H1 (cell line): ENCODE data around the gene PTPRG. TPM values are rescaled to one million over a fixed set of nuclear protein-coding genes. Genes with fewer than 3 reads are reported as not detected.

ENCODE experiments used
- CTCF ChIA-PET: fragments of 300-600 bp; sonication (Branson Sonifier 250); formaldehyde crosslinking; loops from one replicate; lab custom pipeline; 2021; ENCODE audit not compliant: partially characterized antibody; lab: Charles Lee
- POLR2A ChIA-PET: fragments of 300-600 bp; sonication (Branson Sonifier 250); formaldehyde crosslinking; loops from one replicate; lab custom pipeline; 2021; ENCODE audit warnings: inconsistent platforms; ENCODE audit not compliant: partially characterized antibody; lab: Charles Lee
- DNase-seq, 2 experiments: peaks; one replicate each; pipeline versions ENCODE4 v3.0.0 to v3.0.0-alpha.2; 2010 to 2022; ENCODE audit warnings: low spot score in 2 of 2, low read depth in 1 of 2, mixed read lengths in 1 of 2
- FAIRE-seq: peaks from 2 replicates; lab custom pipeline; 2011; peaks lifted over from hg19 to GRCh38; lab: Jason Lieb, UNC
- H2AFZ ChIP-seq: 2 replicates; pipeline ENCODE4 v1.8.1; 2012; ENCODE audit warnings: low read length, inconsistent platforms
- H2AK5ac ChIP-seq: 2 replicates; pipeline ENCODE4 v1.6.1; 2013; ENCODE audit warnings: low read depth, low read length
- H2BK120ac ChIP-seq: replicated peaks from 2 replicates; pipeline ENCODE3; 2013; ENCODE audit warnings: low read depth, low read length, inconsistent platforms
- H2BK12ac ChIP-seq: 2 replicates; pipeline ENCODE4 v1.6.1; 2013; ENCODE audit warnings: low read depth, low read length
- H2BK15ac ChIP-seq: 2 replicates; pipeline ENCODE4 v1.6.1; 2013; ENCODE audit warnings: low read length
- H2BK20ac ChIP-seq: 2 replicates; pipeline ENCODE4 v1.6.1; 2013; ENCODE audit warnings: low read length
- H2BK5ac ChIP-seq: 2 replicates; pipeline ENCODE4 v1.6.1; 2013; ENCODE audit warnings: low read depth, low read length
- H3K14ac ChIP-seq: 2 replicates; pipeline ENCODE4 v1.6.1; 2013; ENCODE audit warnings: inconsistent platforms; ENCODE audit not compliant: insufficient read length
- H3K18ac ChIP-seq: 2 replicates; pipeline ENCODE4 v1.6.1; 2013; ENCODE audit warnings: low read length; ENCODE audit errors: extremely low read depth
- H3K23ac ChIP-seq: 2 replicates; pipeline ENCODE4 v1.6.1; 2013; ENCODE audit warnings: inconsistent platforms; ENCODE audit not compliant: insufficient read length
- H3K23me2 ChIP-seq: 2 replicates; pipeline ENCODE4 v1.6.1; 2013; ENCODE audit warnings: low read depth, low read length
- H3K27ac ChIP-seq: 2 replicates; pipeline ENCODE4 v1.6.1; 2011; ENCODE audit warnings: low read depth, low read length, inconsistent platforms
- H3K27me3 ChIP-seq, 4 experiments: replicated peaks in 1 of 4; 1 replicate in 1 of 4; 2 replicates in 3 of 4; pipeline versions ENCODE4 v1.6.1 to v1.8.1; 2011 to 2013; ENCODE audit warnings: low read length in 3 of 4, mild to moderate bottlenecking in 3 of 4, inconsistent platforms in 2 of 4, mixed read lengths in 2 of 4, moderate library complexity in 1 of 4; ENCODE audit not compliant: control insufficient read depth in 3 of 4, insufficient read depth in 3 of 4; ENCODE audit errors: extremely low read depth in 1 of 4
- H3K36me3 ChIP-seq, 4 experiments: 2 replicates each; pipeline versions ENCODE4 v1.6.1 to v1.8.1; 2011 to 2013; ENCODE audit warnings: mild to moderate bottlenecking in 4 of 4, low read length in 3 of 4, moderate library complexity in 2 of 4, control low read depth in 1 of 4, inconsistent platforms in 1 of 4; ENCODE audit not compliant: insufficient read depth in 4 of 4, control insufficient read depth in 2 of 4
- H3K4ac ChIP-seq: replicated peaks from 2 replicates; pipeline ENCODE3; 2013; ENCODE audit warnings: low read length, low read depth, mixed read lengths, inconsistent platforms; ENCODE audit not compliant: insufficient read length
- H3K4me1 ChIP-seq, 4 experiments: replicated peaks in 1 of 4; 1 replicate in 1 of 4; 2 replicates in 3 of 4; pipeline versions ENCODE4 v1.6.1 to v1.8.1; 2011 to 2013; ENCODE audit warnings: low read length in 3 of 4, inconsistent platforms in 2 of 4, mixed read lengths in 1 of 4; ENCODE audit not compliant: insufficient read depth in 4 of 4, control insufficient read depth in 3 of 4
- H3K4me2 ChIP-seq, 2 experiments: 2 replicates each; pipeline versions ENCODE4 v1.6.1 to v1.8.1; 2011 to 2013; ENCODE audit warnings: low read depth in 2 of 2, low read length in 2 of 2, control low read depth in 1 of 2, inconsistent platforms in 1 of 2, mild to moderate bottlenecking in 1 of 2; ENCODE audit not compliant: insufficient read depth in 1 of 2
- H3K4me3 ChIP-seq, 4 experiments: fragments of 200-600, 300-600 bp in 1 of 4; sonication (generic), shearing (Covaris generic), sonication (Bioruptor Twin) in 1 of 4; 2 replicates each; pipeline versions ENCODE4 v1.5.1 to v1.8.1; 2011 to 2016; ENCODE audit warnings: low read length in 4 of 4, low read depth in 3 of 4, control low read depth in 2 of 4, inconsistent platforms in 2 of 4, mild to moderate bottlenecking in 2 of 4, mixed read lengths in 1 of 4, moderate library complexity in 1 of 4; ENCODE audit not compliant: insufficient read depth in 2 of 4; ENCODE audit errors: extremely low read depth in 1 of 4
- H3K56ac ChIP-seq: replicated peaks from 2 replicates; pipeline ENCODE3; 2013; ENCODE audit warnings: low read depth, mild to moderate bottlenecking, mixed read lengths, low read length, inconsistent platforms; ENCODE audit not compliant: insufficient read length
- H3K79me1 ChIP-seq: 2 replicates; pipeline ENCODE4 v1.6.1; 2013; ENCODE audit warnings: low read depth, low read length, control low read depth
- H3K79me2 ChIP-seq, 2 experiments: 2 replicates each; pipeline versions ENCODE4 v1.6.1 to v1.8.1; 2012 to 2013; ENCODE audit warnings: low read length in 2 of 2, mild to moderate bottlenecking in 2 of 2, inconsistent platforms in 1 of 2; ENCODE audit not compliant: insufficient read depth in 2 of 2, control insufficient read depth in 1 of 2
- H3K9ac ChIP-seq, 4 experiments: replicated peaks in 1 of 4; 1 replicate in 1 of 4; 2 replicates in 3 of 4; pipeline versions ENCODE4 v1.6.1 to v1.8.1; 2011 to 2013; ENCODE audit warnings: low read depth in 3 of 4, low read length in 3 of 4, control low read depth in 2 of 4, mild to moderate bottlenecking in 2 of 4, moderate library complexity in 2 of 4, inconsistent platforms in 1 of 4; ENCODE audit errors: extremely low read depth in 1 of 4
- H3K9me3 ChIP-seq, 2 experiments: 2 replicates each; pipeline versions ENCODE4 v1.6.1 to v1.8.1; 2012 to 2013; ENCODE audit warnings: mild to moderate bottlenecking in 2 of 2, moderate library complexity in 2 of 2, control low read depth in 1 of 2, inconsistent platforms in 1 of 2, low read depth in 1 of 2, low read length in 1 of 2, mixed read lengths in 1 of 2; ENCODE audit not compliant: insufficient read depth in 2 of 2
- H4K20me1 ChIP-seq, 2 experiments: replicated peaks in 1 of 2; 2 replicates each; pipeline versions ENCODE3 to v1.8.1; 2011 to 2013; ENCODE audit warnings: inconsistent platforms in 2 of 2, low read length in 2 of 2, mild to moderate bottlenecking in 1 of 2; ENCODE audit not compliant: insufficient read depth in 2 of 2, control insufficient read depth in 1 of 2
- H4K5ac ChIP-seq: 2 replicates; pipeline ENCODE4 v1.6.1; 2013; ENCODE audit warnings: low read length, low read depth, mixed read lengths, inconsistent platforms; ENCODE audit not compliant: insufficient read length
- H4K8ac ChIP-seq: 2 replicates; pipeline ENCODE4 v1.8.0; 2013; ENCODE audit warnings: mild to moderate bottlenecking, moderate library complexity, low read length, inconsistent platforms; ENCODE audit not compliant: insufficient read depth; ENCODE audit errors: extremely low read depth
- H4K91ac ChIP-seq: replicated peaks from 2 replicates; pipeline ENCODE3; 2013; ENCODE audit warnings: low read length, mixed read lengths, inconsistent platforms; ENCODE audit not compliant: insufficient read length
- CBX5 ChIP-seq: fragments of 300-800, 300-1000 bp; sonication (generic); IDR thresholded peaks from 2 replicates; pipeline ENCODE4 v1.7.1; 2016; ENCODE audit warnings: antibody characterized with exemption, low read length, low read depth
- JUND ChIP-seq: IDR thresholded peaks from 2 replicates; pipeline ENCODE4 v1.6.1; 2011; ENCODE audit warnings: mild to moderate bottlenecking, improper control_type of control experiment, low read length
- POLR2A ChIP-seq, 2 experiments: IDR thresholded peaks; 1 replicate in 1 of 2; 2 replicates in 1 of 2; pipeline ENCODE4 v1.6.1; 2011; ENCODE audit warnings: low read depth in 2 of 2, low read length in 2 of 2, mild to moderate bottlenecking in 2 of 2; ENCODE audit errors: control extremely low read depth in 1 of 2
- RAD21 ChIP-seq, 2 experiments: IDR thresholded peaks in 1 of 2; conservative IDR thresholded peaks in 1 of 2; 2 replicates each; pipeline ENCODE4 v1.6.1; 2011; ENCODE audit warnings: low read depth in 2 of 2, low read length in 2 of 2, improper control_type of control experiment in 1 of 2, inconsistent platforms in 1 of 2, mild to moderate bottlenecking in 1 of 2, moderate library complexity in 1 of 2
- RFX5 ChIP-seq: IDR thresholded peaks from 2 replicates; pipeline ENCODE4 v1.6.1; 2011; ENCODE audit warnings: low read depth, low read length, improper control_type of control experiment, borderline replicate concordance
- RNF2 ChIP-seq: fragments of 200-900, 300-1000 bp; sonication (generic); IDR thresholded peaks from 2 replicates; pipeline ENCODE4 v1.7.1; 2016; ENCODE audit warnings: borderline replicate concordance, low read depth, mild to moderate bottlenecking, antibody characterized with exemption, low read length; ENCODE audit not compliant: poor library complexity, severe bottlenecking; ENCODE audit errors: missing control alignments
- RXRA ChIP-seq: IDR thresholded peaks from 2 replicates; pipeline ENCODE4 v1.6.1; 2011; ENCODE audit warnings: low read depth, mild to moderate bottlenecking, low read length, moderate library complexity; ENCODE audit not compliant: insufficient read depth
- TAF1 ChIP-seq: IDR thresholded peaks from 2 replicates; pipeline ENCODE4 v1.6.1; 2011; ENCODE audit warnings: mild to moderate bottlenecking, low read depth, low read length
- WGBS, 2 experiments: shearing (Covaris generic) in 1 of 2; methylation state at CpG; one replicate each; pipeline versions ENCODE4 v1.1.6 to v1.1.7; 2013 to 2015; ENCODE audit warnings: low lambda C conversion rate in 2 of 2, mixed read lengths in 2 of 2, inconsistent platforms in 1 of 2, low coverage in 1 of 2, missing lambda C conversion rate in 1 of 2; ENCODE audit not compliant: insufficient replicate concordance in 2 of 2, insufficient coverage in 1 of 2, insufficient read length in 1 of 2; ENCODE audit errors: extremely low coverage in 1 of 2, missing lambda C conversion rate in 1 of 2; 5-methylcytosine and 5-hydroxymethylcytosine counted together
- polyA plus RNA-seq, 7 experiments: library from polyadenylated mRNA; depleted of rRNA in 3 of 7; stranded (reverse) in 5 of 7; unstranded in 2 of 7; fragments of >200 nt in 5 of 7; fragments of 200-250 nt in 2 of 7; gene quantifications; 1 replicate in 5 of 7; 2 replicates in 1 of 7; 4 replicates in 1 of 7; pipeline versions ENCODE4 v1.2.1 to v1.2.3, GENCODE V29; 2011 to 2013; ENCODE audit warnings: missing spikeins in 2 of 7, mixed read lengths in 2 of 7
- total RNA-seq: library from RNA; stranded (reverse); fragmentation: NEBNext Ultra II Directional; extraction: Animal tissue kit (Norgen Biotek cat#: 25700); gene quantifications from 2 replicates; pipeline ENCODE4 v1.2.1, GENCODE V29; 2021
- TF ChIP-seq, protein P1 (sequence below), 3 experiments: IDR thresholded peaks; 1 replicate in 2 of 3; 2 replicates in 1 of 3; pipeline versions ENCODE4 v1.5.1 to v1.6.1; 2011; ENCODE audit warnings: low read length in 3 of 3, mild to moderate bottlenecking in 3 of 3, inconsistent platforms in 2 of 3, low read depth in 1 of 3, moderate library complexity in 1 of 3; ENCODE audit not compliant: insufficient read depth in 1 of 3; ENCODE audit errors: control extremely low read depth in 1 of 3

Gene PTPRG
- total and polyA plus RNA-seq, 2 of the 8 experiments (the other 6 are each of a cell fraction or from before 2014, with no cell fraction given), result 23.3 to 96.2 TPM

DNA sequence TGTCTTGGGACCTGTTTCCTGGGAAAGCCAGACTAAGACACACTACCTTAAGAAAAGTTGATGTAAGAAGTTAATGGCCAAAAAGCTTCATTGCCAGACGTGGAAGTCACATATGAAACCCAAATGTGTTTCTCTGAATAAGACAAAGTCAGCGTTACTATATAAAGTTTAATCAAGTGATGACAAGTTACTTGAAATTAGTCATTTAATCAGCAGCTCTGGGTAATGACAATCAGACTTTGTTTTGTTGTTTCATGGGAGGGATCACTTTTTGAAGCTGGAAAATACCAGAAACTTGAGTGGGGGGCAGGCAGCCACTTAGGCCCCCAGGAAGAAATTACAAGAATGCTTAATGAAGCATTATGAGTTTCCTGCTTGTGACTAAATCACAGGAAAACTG lies 218.6 kb downstream of the PTPRG start:
- no peak overlapping the region for H2AFZ ChIP-seq
- H2BK15ac ChIP-seq, result no peak overlapping the region
- DNase-seq (no peak), FAIRE-seq (no peak)
- no peaks in the 10 kb centered on the region for H3K9me3 ChIP-seq
- H2BK20ac ChIP-seq, result no peak overlapping the region
- H3K27ac ChIP-seq, result no peak overlapping the region
- no peak overlapping the region for H3K23ac ChIP-seq
- H4K91ac ChIP-seq, result no peak overlapping the region
- peaks cover 7% of the 10 kb centered on the region in 2 experiments for H4K20me1 ChIP-seq
- H4K8ac ChIP-seq, result no peak overlapping the region
- peaks cover 2 to 12% (median 3%) of the 10 kb centered on the region in 4 experiments; a peak in 6 of 7 replicates for H3K4me1 ChIP-seq
- no peak overlapping the region for H2AK5ac ChIP-seq
- no peak overlapping the region for H3K4me2 ChIP-seq
- no peak overlapping the region for H3K56ac ChIP-seq
- no peak overlapping the region for H3K4ac ChIP-seq
- POLR2A ChIA-PET, result interaction anchor here (0.9 to 1.5 kb wide), 3 partner anchors 35 to 219 kb away, joined by 3 to 5 read pairs (median 4); partner anchors contain the start of gene PTPRG
- peaks cover 4 to 96% of the 10 kb centered on the region in 2 experiments; a peak in 3 of 4 replicates for H3K79me2 ChIP-seq
- no peak overlapping the region for H3K4me3 ChIP-seq
- no peak overlapping the region for H2BK12ac ChIP-seq
- no peak overlapping the region for H3K14ac ChIP-seq
- H3K18ac ChIP-seq, result no peak overlapping the region
- H3K23me2 ChIP-seq, result no peaks in the 10 kb centered on the region; the same call in 1 of the 2 replicates
- CTCF ChIA-PET, result no interaction called here
- H2BK120ac ChIP-seq, result no peak overlapping the region
- H3K9ac ChIP-seq, result no peak overlapping the region
- H3K79me1 ChIP-seq, result peaks cover 12% of the 10 kb centered on the region
- no peaks in the 10 kb centered on the region for H3K27me3 ChIP-seq
- no peak overlapping the region for H4K5ac ChIP-seq
- WGBS, 2 experiments, result 96% methylated on average over 2 of the region's 2 CpGs; no CpG with 5 or more reads in 1 of the 2 experiments
- H3K36me3 ChIP-seq, result no peaks in the 10 kb centered on the region
- no peak overlapping the region for H2BK5ac ChIP-seq
- TF ChIP-seq CBX5, result no peak
- TF ChIP-seq, protein P1, sequence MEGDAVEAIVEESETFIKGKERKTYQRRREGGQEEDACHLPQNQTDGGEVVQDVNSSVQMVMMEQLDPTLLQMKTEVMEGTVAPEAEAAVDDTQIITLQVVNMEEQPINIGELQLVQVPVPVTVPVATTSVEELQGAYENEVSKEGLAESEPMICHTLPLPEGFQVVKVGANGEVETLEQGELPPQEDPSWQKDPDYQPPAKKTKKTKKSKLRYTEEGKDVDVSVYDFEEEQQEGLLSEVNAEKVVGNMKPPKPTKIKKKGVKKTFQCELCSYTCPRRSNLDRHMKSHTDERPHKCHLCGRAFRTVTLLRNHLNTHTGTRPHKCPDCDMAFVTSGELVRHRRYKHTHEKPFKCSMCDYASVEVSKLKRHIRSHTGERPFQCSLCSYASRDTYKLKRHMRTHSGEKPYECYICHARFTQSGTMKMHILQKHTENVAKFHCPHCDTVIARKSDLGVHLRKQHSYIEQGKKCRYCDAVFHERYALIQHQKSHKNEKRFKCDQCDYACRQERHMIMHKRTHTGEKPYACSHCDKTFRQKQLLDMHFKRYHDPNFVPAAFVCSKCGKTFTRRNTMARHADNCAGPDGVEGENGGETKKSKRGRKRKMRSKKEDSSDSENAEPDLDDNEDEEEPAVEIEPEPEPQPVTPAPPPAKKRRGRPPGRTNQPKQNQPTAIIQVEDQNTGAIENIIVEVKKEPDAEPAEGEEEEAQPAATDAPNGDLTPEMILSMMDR (IDR thresholded peaks at IDR 0.05; ENCODE audit: control extremely low read depth in 1 of 3, insufficient read depth in 1 of 3, low read depth in 1 of 3, low read length in 3 of 3), result no peak
- no peak for TF ChIP-seq RXRA
- no peak for TF ChIP-seq JUND
- TF ChIP-seq RFX5, result no peak
- no peak for TF ChIP-seq TAF1
- TF ChIP-seq RAD21 (IDR thresholded peaks at IDR 0.05 in 1 of 2, conservative IDR thresholded peaks at IDR 0.05 in 1 of 2; ENCODE audit: low read depth in 2 of 2, low read length in 2 of 2), result no peak
- no peak for TF ChIP-seq RNF2
- TF ChIP-seq POLR2A (IDR thresholded peaks at IDR 0.05; ENCODE audit: control extremely low read depth in 1 of 2, low read depth in 2 of 2, low read length in 2 of 2), result no peak
